ENCODE results near the gene CDK11B.
"Not testable (repeated sequence)": the region's sequence is repeated elsewhere in the genome, so short reads cannot be mapped to it uniquely, and the experiment has no call there.

Gene CDK11B

GRCh38 chr1:1646326-1646725 lies 12.5 kb downstream of the CDK11B start:
- not testable (repeated sequence) for H3K9me3 Mint-ChIP-seq; DNase-seq; H3K4me1 Mint-ChIP-seq; H3K27ac Mint-ChIP-seq; ATAC-seq (replicated peaks); H3K4me3 Mint-ChIP-seq; H3K27me3 Mint-ChIP-seq
- H3K36me3 Mint-ChIP-seq, result peaks cover 39 to 45% of the 10 kb centered on the region in 2 donors

- H3K27ac Mint-ChIP-seq; ATAC-seq (replicated peaks); DNase-seq; H3K4me1 Mint-ChIP-seq; H3K9me3 Mint-ChIP-seq; H3K4me3 Mint-ChIP-seq; H3K27me3 Mint-ChIP-seq: not testable (repeated sequence)
- peaks cover 9 to 11% of the 10 kb centered on the region in 2 donors for H3K36me3 Mint-ChIP-seq
These were observed 17.9 kb downstream of the CDK11B start for GRCh38 chr1:1640711-1641461.

- not testable (repeated sequence) for DNase-seq; H3K9me3 Mint-ChIP-seq; H3K4me1 Mint-ChIP-seq; ATAC-seq (replicated peaks); H3K27ac Mint-ChIP-seq; H3K4me3 Mint-ChIP-seq; H3K36me3 Mint-ChIP-seq; H3K27me3 Mint-ChIP-seq
These were observed 18.7 kb downstream of the CDK11B start for GRCh38 chr1:1640081-1640480.

- H3K27ac Mint-ChIP-seq; H3K9me3 Mint-ChIP-seq; DNase-seq; H3K36me3 Mint-ChIP-seq; ATAC-seq (replicated peaks); H3K4me1 Mint-ChIP-seq; H3K4me3 Mint-ChIP-seq; H3K27me3 Mint-ChIP-seq: not testable (repeated sequence)
These were observed 19.4 kb downstream of the CDK11B start for GRCh38 chr1:1639368-1639767.

GRCh38 chr1:1638528-1638927 lies 20.3 kb downstream of the CDK11B start:
- H3K36me3 Mint-ChIP-seq; DNase-seq; H3K4me1 Mint-ChIP-seq; H3K27ac Mint-ChIP-seq; H3K4me3 Mint-ChIP-seq; H3K27me3 Mint-ChIP-seq; H3K9me3 Mint-ChIP-seq; ATAC-seq (replicated peaks): not testable (repeated sequence)

GRCh38 chr1:1637479-1637875 lies 21.3 kb downstream of the CDK11B start:
- H3K27me3 Mint-ChIP-seq; H3K36me3 Mint-ChIP-seq; H3K9me3 Mint-ChIP-seq; H3K4me1 Mint-ChIP-seq; DNase-seq; ATAC-seq (replicated peaks); H3K4me3 Mint-ChIP-seq; H3K27ac Mint-ChIP-seq: not testable (repeated sequence)

GRCh38 chr1:1636621-1637478 lies 22.0 kb downstream of the CDK11B start:
- DNase-seq; H3K4me1 Mint-ChIP-seq; H3K27me3 Mint-ChIP-seq; H3K27ac Mint-ChIP-seq; H3K4me3 Mint-ChIP-seq; H3K9me3 Mint-ChIP-seq; H3K36me3 Mint-ChIP-seq; ATAC-seq (replicated peaks): not testable (repeated sequence)

GRCh38 chr1:1634613-1635012 lies 24.2 kb downstream of the CDK11B start:
- H3K27me3 Mint-ChIP-seq, result peaks cover 9 to 11% of the 10 kb centered on the region in 2 donors
- not testable (repeated sequence) for DNase-seq; ATAC-seq (replicated peaks); H3K9me3 Mint-ChIP-seq; H3K27ac Mint-ChIP-seq; H3K36me3 Mint-ChIP-seq; H3K4me1 Mint-ChIP-seq; H3K4me3 Mint-ChIP-seq

GRCh38 chr1:1633409-1633808 lies 25.4 kb downstream of the CDK11B start:
- not testable (repeated sequence) for H3K9me3 Mint-ChIP-seq; H3K4me3 Mint-ChIP-seq; H3K36me3 Mint-ChIP-seq; ATAC-seq (replicated peaks); H3K27ac Mint-ChIP-seq; H3K4me1 Mint-ChIP-seq; DNase-seq
- peaks cover 9 to 11% of the 10 kb centered on the region in 2 donors for H3K27me3 Mint-ChIP-seq

- peaks cover 0 to 2% of the 10 kb centered on the region in 2 donors for H3K9me3 Mint-ChIP-seq
- H3K4me3 Mint-ChIP-seq, result peak within 1 kb of the TSS; percentile 41 to 55
These were observed 26.9 kb downstream of the CDK11B start, which contains the start of gene MMP23B for GRCh38 chr1:1631782-1632420. Gene MMP23B (plus strand): TSS chr1:1632173. CDS start chr1:1632219, 46 bp downstream.

GRCh38 chr1:1630965-1631781 lies 27.6 kb downstream of the CDK11B start:
- Mint-ChIP-seq H3K4me1 (peaks cover 4 to 5% of the 10 kb centered on the region in 2 donors), H3K9me3 (peaks cover 0 to 2% of the 10 kb centered on the region in 2 donors), H3K27me3 (peaks cover 9 to 11% of the 10 kb centered on the region in 2 donors), H3K36me3 (peaks cover 4% of the 10 kb centered on the region in 2 donors), H3K4me3 (peak overlapping the region; percentile 41 to 55), H3K27ac (peak overlapping the region; percentile 91)
- DNase-seq (no peak), ATAC-seq (replicated peaks) (no peak)

More at GRCh38 chr1:1631782-1632420, 26.9 kb downstream of the CDK11B start, which contains the start of gene MMP23B:
- peaks cover 4 to 8% of the 10 kb centered on the region in 2 donors for H3K36me3 Mint-ChIP-seq
- peaks cover 4 to 5% of the 10 kb centered on the region in 2 donors for H3K4me1 Mint-ChIP-seq
- no peak for DNase-seq
- peak within 1 kb of the TSS; percentile 91 for H3K27ac Mint-ChIP-seq
- no peak for ATAC-seq (replicated peaks)
- H3K27me3 Mint-ChIP-seq, result peaks cover 9 to 11% of the 10 kb centered on the region in 2 donors

- Mint-ChIP-seq H3K4me1 (peaks cover 4 to 5% of the 10 kb centered on the region in 2 donors), H3K27me3 (peaks cover 9 to 11% of the 10 kb centered on the region in 2 donors), H3K27ac (peak overlapping the region; percentile 96), H3K4me3 (peak overlapping the region; percentile 81 to 82), H3K36me3 (peaks cover 3 to 4% of the 10 kb centered on the region in 2 donors), H3K9me3 (peaks cover 0 to 2% of the 10 kb centered on the region in 2 donors)
- peak; percentile 85 to 91 for ATAC-seq (replicated peaks)
- DNase-seq, result peak; percentile 87
These were observed 28.4 kb downstream of the CDK11B start for GRCh38 chr1:1630191-1630964.

Measured in stimulated activated naive B cell treated with anti-CD40 and anti-IgM and Interleukin-4, amounts not matched to agents 10 μg/mL and 1 μg/mL and 100 μg/mL, for 72 hours (primary cell).